Amniotic epithelial cell (primary cell): Measurements from ENCODE around the gene CARMIL1.
A peak's percentile ranks its signal among the peaks of the same experiment; 100 is the strongest.

ENCODE experiments used
- DNase-seq: peaks from one replicate; pipeline ENCODE4 v3.0.0-alpha.2; 2010; ENCODE audit warnings: low read depth

The CARMIL1 gene

GRCh38 chr6:25512560-25512959 lies 233.4 kb downstream of the CARMIL1 start:
- no peak for DNase-seq

GRCh38 chr6:25519856-25520255 lies 240.7 kb downstream of the CARMIL1 start:
- peak; percentile 16 for DNase-seq

GRCh38 chr6:25524542-25524941 lies 245.4 kb downstream of the CARMIL1 start:
- no peak for DNase-seq

DNA sequence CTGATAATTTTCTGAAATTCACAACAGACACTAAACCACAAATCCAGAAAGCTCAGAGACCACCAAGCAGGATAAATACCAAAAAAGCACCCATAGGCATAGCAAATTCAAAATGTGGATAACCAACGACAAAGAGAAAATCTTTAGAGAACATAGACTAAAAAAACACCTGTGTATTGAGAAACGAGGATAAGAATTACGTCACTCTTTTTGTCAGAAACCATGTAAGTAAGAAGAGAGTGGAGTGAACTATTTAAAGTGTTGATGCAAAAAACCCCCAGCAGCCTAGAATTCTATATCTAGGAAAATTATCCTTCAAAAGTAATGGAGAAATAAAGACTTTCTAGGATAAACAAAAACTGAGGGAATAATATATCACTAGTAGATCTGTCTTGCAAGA lies 245.9 kb downstream of the CARMIL1 start:
- no peak for DNase-seq

GRCh38 chr6:25534942-25535631 lies 255.9 kb downstream of the CARMIL1 start:
- no peak for DNase-seq

- no peak for DNase-seq
Measured at GRCh38 chr6:25535632-25536225, 256.6 kb downstream of the CARMIL1 start.

- no peak for DNase-seq
Measured at GRCh38 chr6:25536781-25537180, 257.6 kb downstream of the CARMIL1 start.

- peak; percentile 86 for DNase-seq
Measured at GRCh38 chr6:25537349-25538018, 258.3 kb downstream of the CARMIL1 start.

- no peak for DNase-seq
Measured at GRCh38 chr6:25541228-25541627, 262.1 kb downstream of the CARMIL1 start.

- no peak for DNase-seq
Measured at GRCh38 chr6:25542984-25543910, 264.1 kb downstream of the CARMIL1 start.

DNA sequence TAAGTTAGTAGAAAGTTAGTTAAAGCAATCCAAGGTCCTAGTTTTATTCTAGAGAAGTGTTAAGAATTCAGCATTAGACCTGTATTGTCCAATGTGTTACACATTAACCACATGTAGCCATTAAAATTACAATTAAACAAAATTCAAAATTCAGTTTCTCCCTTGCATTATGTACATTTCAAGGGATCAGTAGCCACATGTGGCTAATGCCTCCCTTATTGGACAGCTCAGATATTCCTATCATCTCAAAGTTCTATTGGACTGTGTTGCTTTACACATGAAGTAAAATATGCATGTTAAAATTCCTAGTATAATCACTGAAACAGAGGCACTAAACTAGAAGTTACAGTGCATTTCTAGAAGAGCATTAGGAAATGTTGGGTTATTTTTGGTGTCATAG lies 265.7 kb downstream of the CARMIL1 start:
- no peak for DNase-seq

DNA sequence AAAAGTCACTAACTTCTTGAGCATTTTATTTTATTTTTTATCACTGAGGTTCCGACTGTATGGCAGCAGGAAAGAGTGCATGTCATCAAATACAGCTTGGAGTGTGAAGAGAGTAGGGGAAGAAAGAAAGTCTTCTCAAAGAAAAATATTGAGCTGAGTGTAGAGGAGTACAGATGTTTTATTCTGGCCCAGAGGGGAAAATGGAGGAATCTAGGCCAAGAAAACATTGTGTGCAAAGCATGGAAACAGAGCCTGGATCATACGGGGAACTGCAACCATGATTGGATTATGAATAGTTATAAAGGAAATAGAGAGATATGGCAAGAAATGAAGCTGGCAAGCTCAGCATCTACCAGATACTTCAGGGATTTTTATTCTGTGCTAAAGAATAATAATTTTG lies 268.6 kb downstream of the CARMIL1 start:
- no peak for DNase-seq

GRCh38 chr6:25548451-25548850 lies 269.3 kb downstream of the CARMIL1 start:
- DNase-seq, result no peak

GRCh38 chr6:25550631-25551030 lies 271.5 kb downstream of the CARMIL1 start:
- no peak for DNase-seq

DNA sequence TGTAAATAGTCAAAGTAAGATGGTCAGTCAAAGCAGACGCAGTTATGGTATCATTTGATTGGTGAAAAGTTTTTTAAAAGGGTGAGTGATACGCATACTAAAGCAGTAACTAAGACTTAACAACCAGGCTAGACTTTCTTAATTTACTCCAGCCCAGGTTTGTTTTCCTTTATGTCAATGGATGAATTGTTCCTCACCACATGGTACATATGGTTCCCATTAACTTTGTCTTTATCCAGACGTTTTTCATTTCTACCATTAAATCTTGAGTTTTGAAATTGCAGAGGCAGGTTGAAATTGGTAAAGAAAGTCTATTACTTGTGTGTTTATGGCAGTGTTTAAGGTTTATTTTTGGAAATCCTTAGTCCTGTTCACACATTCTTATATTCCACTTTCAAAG lies 274.3 kb downstream of the CARMIL1 start:
- no peak for DNase-seq

GRCh38 chr6:25555188-25555587 lies 276.0 kb downstream of the CARMIL1 start:
- DNase-seq, result no peak

DNA sequence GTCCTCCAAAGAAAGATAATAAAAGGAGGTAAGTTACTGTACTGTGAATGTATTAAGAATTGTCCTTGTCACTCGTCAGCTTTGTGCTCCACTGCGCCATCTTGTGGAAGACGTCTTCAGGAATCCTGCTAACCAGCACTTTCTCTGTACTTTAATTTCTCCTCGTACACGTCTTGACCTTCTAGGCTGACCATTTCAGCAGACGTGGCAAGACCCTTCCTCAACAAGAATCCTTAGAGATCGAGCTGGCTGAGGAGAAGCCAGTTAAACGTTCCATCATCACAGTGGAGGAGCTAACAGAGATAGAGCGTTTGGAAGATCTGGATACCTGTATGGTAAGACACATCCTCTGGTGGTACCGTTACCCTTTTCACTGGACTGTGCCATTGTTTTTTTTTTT lies 277.3 kb downstream of the CARMIL1 start:
- peak; percentile 58 for DNase-seq

DNA sequence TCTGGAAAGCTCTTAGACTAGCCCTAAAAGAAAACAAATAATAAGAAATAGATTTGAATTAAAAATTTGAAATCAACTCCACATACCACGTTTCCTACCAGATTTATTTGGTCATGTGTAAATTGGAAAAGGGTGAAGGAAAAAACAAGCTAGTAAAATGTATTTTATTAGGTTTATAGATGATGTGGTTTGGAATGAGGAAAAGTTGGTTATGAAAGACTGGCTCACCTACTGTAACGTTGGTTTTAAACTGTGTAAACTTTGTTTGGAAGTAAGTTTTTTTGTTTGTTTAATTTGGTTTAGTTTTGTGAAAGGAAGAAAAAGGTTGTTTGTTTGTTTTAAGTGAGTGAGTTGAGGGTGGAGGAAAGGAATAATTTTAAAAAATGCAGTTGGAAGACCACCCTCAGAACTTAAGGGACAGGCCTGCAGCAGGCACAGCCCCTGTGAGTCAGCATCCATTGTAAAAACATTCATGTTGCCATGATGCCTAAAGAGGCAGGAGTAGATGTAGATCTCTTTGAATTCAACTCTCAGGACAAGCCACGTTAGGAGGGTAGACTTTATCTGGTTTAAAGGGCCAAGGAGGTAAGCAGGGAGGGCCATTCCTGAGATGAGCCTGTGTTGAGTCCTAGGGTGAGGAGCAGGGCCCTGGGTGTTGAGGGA lies 279.1 kb downstream of the CARMIL1 start:
- DNase-seq, result no peak

- DNase-seq, result no peak
Measured at GRCh38 chr6:25560865-25561264, 281.7 kb downstream of the CARMIL1 start.

GRCh38 chr6:25564943-25565342 lies 285.8 kb downstream of the CARMIL1 start:
- DNase-seq, result no peak

- DNase-seq, result no peak
Measured at GRCh38 chr6:25570578-25570977, 291.4 kb downstream of the CARMIL1 start.

GRCh38 chr6:25576919-25577318 lies 297.7 kb downstream of the CARMIL1 start:
- DNase-seq, result no peak
